Endothelial cell of umbilical vein (primary cell): Measurements from ENCODE around the gene CCDC66. TPM values are rescaled to one million over a fixed set of nuclear protein-coding genes. Genes with fewer than 3 reads are reported as not detected.

Source experiments
- BruUV-seq: library from RNA; stranded (reverse); fragments of 400-500 nt; replicated peaks from 2 replicates; lab custom pipeline; 2021; lab: Mats Ljungman, UMichigan
- CTCF ChIA-PET: fragments of 300-600, 350-600 bp; sonication (Branson Sonifier 250); formaldehyde crosslinking; loops from one replicate; lab custom pipeline; 2021; ENCODE audit warnings: antibody characterized with exemption, inconsistent platforms; lab: Charles Lee
- POLR2A ChIA-PET: fragments of 300-600, 350-600 bp; sonication (Branson Sonifier 250); formaldehyde crosslinking; loops from one replicate; lab custom pipeline; 2021; ENCODE audit warnings: antibody characterized with exemption, inconsistent platforms; lab: Charles Lee
- DNase-seq: peaks from one replicate; pipeline ENCODE4 v3.0.0-alpha.2; 2011; ENCODE audit warnings: low read depth, low spot score
- FAIRE-seq: peaks from 2 replicates; lab custom pipeline; 2011; peaks lifted over from hg19 to GRCh38; lab: Jason Lieb, UNC
- H2AFZ ChIP-seq: 2 replicates; pipeline ENCODE4 v1.6.0; 2012; ENCODE audit warnings: low read depth, low read length, control low read depth, inconsistent platforms
- H3K27ac ChIP-seq: 2 replicates; pipeline ENCODE4 v1.5.1; 2011; ENCODE audit warnings: low read depth, mild to moderate bottlenecking, control low read depth, low read length, moderate library complexity; ENCODE audit not compliant: insufficient read depth
- H3K27me3 ChIP-seq, 2 experiments: 2 replicates each; pipeline versions ENCODE4 v1.6.0 to v1.6.1; 2011; ENCODE audit warnings: low read length in 2 of 2, mixed read lengths in 1 of 2; ENCODE audit not compliant: control insufficient read depth in 2 of 2, insufficient read depth in 2 of 2
- H3K36me3 ChIP-seq, 2 experiments: 2 replicates in 1 of 2; 3 replicates in 1 of 2; pipeline ENCODE4 v1.5.1; 2011; ENCODE audit warnings: low read length in 2 of 2, mild to moderate bottlenecking in 1 of 2, moderate library complexity in 1 of 2; ENCODE audit not compliant: control insufficient read depth in 2 of 2, insufficient read depth in 2 of 2; ENCODE audit errors: extremely low read depth in 1 of 2
- H3K4me1 ChIP-seq: 3 replicates; pipeline ENCODE4 v1.5.1; 2011; ENCODE audit warnings: mild to moderate bottlenecking, low read length; ENCODE audit not compliant: control insufficient read depth, insufficient read depth; ENCODE audit errors: extremely low read depth
- H3K4me2 ChIP-seq: 2 replicates; pipeline ENCODE4 v1.6.1; 2011; ENCODE audit warnings: low read length, control low read depth, mixed read lengths; ENCODE audit not compliant: insufficient read depth
- H3K4me3 ChIP-seq, 3 experiments: fragments of 200-600 bp in 1 of 3; sonication (generic), shearing (Covaris generic) in 1 of 3; replicated peaks in 1 of 3; 2 replicates each; pipeline ENCODE4 v1.5.1; 2011 to 2016; ENCODE audit warnings: control low read depth in 3 of 3, low read length in 3 of 3, mild to moderate bottlenecking in 2 of 3, inconsistent platforms in 1 of 3, low read depth in 1 of 3, moderate library complexity in 1 of 3; ENCODE audit not compliant: insufficient read depth in 1 of 3
- H3K79me2 ChIP-seq: 2 replicates; pipeline ENCODE4 v1.6.0; 2012; ENCODE audit warnings: low read length, inconsistent platforms; ENCODE audit not compliant: control insufficient read depth, insufficient read depth
- H3K9ac ChIP-seq: replicated peaks from 2 replicates; pipeline ENCODE3; 2011; ENCODE audit warnings: low read length, control low read depth; ENCODE audit not compliant: insufficient read depth; ENCODE audit errors: extremely low read depth
- H3K9me1 ChIP-seq: replicated peaks from 3 replicates; pipeline ENCODE4 v1.6.0; 2011; ENCODE audit warnings: mild to moderate bottlenecking, low read length; ENCODE audit not compliant: control insufficient read depth, insufficient read depth; ENCODE audit errors: extremely low read depth
- H3K9me3 ChIP-seq: replicated peaks from 2 replicates; pipeline ENCODE4 v1.5.1; 2012; ENCODE audit warnings: low read length, inconsistent platforms; ENCODE audit not compliant: control insufficient read depth, insufficient read depth
- H4K20me1 ChIP-seq: replicated peaks from 2 replicates; pipeline ENCODE3; 2011; ENCODE audit warnings: mild to moderate bottlenecking, low read length; ENCODE audit not compliant: control insufficient read depth, insufficient read depth; ENCODE audit errors: extremely low read depth
- EZH2 ChIP-seq: IDR thresholded peaks from 2 replicates; pipeline ENCODE4 v1.6.1; 2012; ENCODE audit warnings: borderline replicate concordance, low read depth, mild to moderate bottlenecking, moderate library complexity, low read length, inconsistent platforms; ENCODE audit not compliant: severe bottlenecking
- FOS ChIP-seq: IDR thresholded peaks from 2 replicates; pipeline ENCODE4 v1.6.1; 2011; ENCODE audit warnings: mild to moderate bottlenecking, low read length, moderate library complexity, borderline replicate concordance; ENCODE audit not compliant: insufficient read depth
- GATA2 ChIP-seq: IDR thresholded peaks from 2 replicates; pipeline ENCODE4 v1.7.0; 2011; ENCODE audit warnings: low read depth, mild to moderate bottlenecking, moderate library complexity, mixed read lengths, low read length; ENCODE audit not compliant: insufficient read length, insufficient read depth
- JUN ChIP-seq: IDR thresholded peaks from 2 replicates; pipeline ENCODE4 v1.6.1; 2011; ENCODE audit warnings: borderline replicate concordance, low read depth; ENCODE audit not compliant: insufficient read length, insufficient read depth
- MYC ChIP-seq: IDR thresholded peaks from one replicate; pipeline ENCODE4 v1.6.1; 2011; ENCODE audit warnings: mild to moderate bottlenecking, low read depth, low read length
- POLR2A ChIP-seq: IDR thresholded peaks from 2 replicates; pipeline ENCODE4 v1.6.1; 2012; ENCODE audit warnings: low read depth, mild to moderate bottlenecking, control low read depth, low read length
- POLR2AphosphoS5 ChIP-seq: IDR thresholded peaks from 2 replicates; pipeline ENCODE4 v1.6.1; 2012; ENCODE audit warnings: low read depth, mild to moderate bottlenecking, control low read depth, low read length, moderate library complexity; ENCODE audit not compliant: insufficient read depth
- dilution Hi-C: fragments of 300-500 bp; cut with MboI; formaldehyde crosslinking; loops from one replicate; pipeline ENCODE4 v1.15.0; 2019; ENCODE audit warnings: low sequenced_read_pairs; ENCODE audit not compliant: extremely low pct_ligation_motif_present
- intact Hi-C: fragments of 100-400 bp; cut with micrococcal nuclease; formaldehyde crosslinking; loops from one replicate; pipeline ENCODE4 v1.10.0; 2022
- polyA plus RNA-seq, 4 experiments: library from polyadenylated mRNA; depleted of rRNA in 3 of 4; stranded (reverse) in 3 of 4; unstranded in 1 of 4; fragments of >200 nt; gene quantifications; 2 replicates each; pipeline versions ENCODE4 v1.2.1 to v1.2.3, GENCODE V29; 2011 to 2012; ENCODE audit warnings: missing spikeins in 1 of 4
- total RNA-seq: library from RNA; stranded (reverse); gene quantifications from 2 replicates; pipeline ENCODE4 v1.2.3, GENCODE V29; 2021
- TF ChIP-seq, protein P1 (sequence below), 2 donors: IDR thresholded peaks; 1 replicate in 1 of 2; 2 replicates in 1 of 2; pipeline ENCODE4 v1.5.1; 2011; ENCODE audit warnings: low read length in 2 of 2, mild to moderate bottlenecking in 2 of 2, moderate library complexity in 2 of 2, control low read depth in 1 of 2, inconsistent platforms in 1 of 2, low read depth in 1 of 2; ENCODE audit not compliant: insufficient read depth in 1 of 2; ENCODE audit errors: extremely low read depth in 1 of 2
- TF ChIP-seq, protein P2 (sequence below): IDR thresholded peaks from 2 replicates; pipeline ENCODE4 v1.6.1; 2011; ENCODE audit not compliant: insufficient read depth, insufficient read length

Gene CCDC66
- total and polyA plus RNA-seq, 2 donors (not counting 3 experiments of a cell fraction or from before 2014, with no cell fraction given) = 5.0 to 20.7 TPM

- Histone ChIP-seq H4K20me1 (no peaks in the 10 kb centered on the region), H3K9me3 (no peaks in the 10 kb centered on the region), H3K27me3 (peaks cover 13 to 14% of the 10 kb centered on the region in 2 experiments), H3K27ac (no peak overlapping the region), H3K9me1 (no peaks in the 10 kb centered on the region), H3K4me3 (no peak overlapping the region), H3K4me1 (no peaks in the 10 kb centered on the region), H3K36me3 (no peaks in the 10 kb centered on the region), H3K4me2 (no peak overlapping the region), H2AFZ (no peak overlapping the region), H3K9ac (no peak overlapping the region), H3K79me2 (no peaks in the 10 kb centered on the region)
- FAIRE-seq (no peak), DNase-seq (no peak)
- dilution Hi-C loops = no loop called here
- no TSS peak for BruUV-seq
- TF ChIP-seq EZH2 (no peak), GATA2 (no peak), POLR2AphosphoS5 (no peak), FOS (no peak), POLR2A (no peak), MYC (no peak), JUN (no peak)
- TF ChIP-seq, protein P1, sequence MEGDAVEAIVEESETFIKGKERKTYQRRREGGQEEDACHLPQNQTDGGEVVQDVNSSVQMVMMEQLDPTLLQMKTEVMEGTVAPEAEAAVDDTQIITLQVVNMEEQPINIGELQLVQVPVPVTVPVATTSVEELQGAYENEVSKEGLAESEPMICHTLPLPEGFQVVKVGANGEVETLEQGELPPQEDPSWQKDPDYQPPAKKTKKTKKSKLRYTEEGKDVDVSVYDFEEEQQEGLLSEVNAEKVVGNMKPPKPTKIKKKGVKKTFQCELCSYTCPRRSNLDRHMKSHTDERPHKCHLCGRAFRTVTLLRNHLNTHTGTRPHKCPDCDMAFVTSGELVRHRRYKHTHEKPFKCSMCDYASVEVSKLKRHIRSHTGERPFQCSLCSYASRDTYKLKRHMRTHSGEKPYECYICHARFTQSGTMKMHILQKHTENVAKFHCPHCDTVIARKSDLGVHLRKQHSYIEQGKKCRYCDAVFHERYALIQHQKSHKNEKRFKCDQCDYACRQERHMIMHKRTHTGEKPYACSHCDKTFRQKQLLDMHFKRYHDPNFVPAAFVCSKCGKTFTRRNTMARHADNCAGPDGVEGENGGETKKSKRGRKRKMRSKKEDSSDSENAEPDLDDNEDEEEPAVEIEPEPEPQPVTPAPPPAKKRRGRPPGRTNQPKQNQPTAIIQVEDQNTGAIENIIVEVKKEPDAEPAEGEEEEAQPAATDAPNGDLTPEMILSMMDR (IDR thresholded peaks at IDR 0.05; ENCODE audit: extremely low read depth in 1 of 2, insufficient read depth in 1 of 2, low read depth in 1 of 2, low read length in 2 of 2) = no peak
- TF ChIP-seq, protein P2, sequence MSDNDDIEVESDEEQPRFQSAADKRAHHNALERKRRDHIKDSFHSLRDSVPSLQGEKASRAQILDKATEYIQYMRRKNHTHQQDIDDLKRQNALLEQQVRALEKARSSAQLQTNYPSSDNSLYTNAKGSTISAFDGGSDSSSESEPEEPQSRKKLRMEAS = no peak
- intact Hi-C loops = no loop called here
- ChIA-PET POLR2A (interaction anchor here (0.8 kb wide), 1 partner anchor 20 kb away, joined by 8 read pairs; the partner anchor contains the start of gene CCDC66), CTCF (interaction anchor here (1.0 kb wide), 1 partner anchor 11 kb away, joined by 3 read pairs; no protein-coding TSS in a partner anchor)
These were observed 20.2 kb upstream of the CCDC66 start for GRCh38 chr3:56536735-56537134.
